HG02678 (cell line): ENCODE data around the gene SLC8B1.

Experiments used
- ATAC-seq: cut with Tn5 transposase; IDR thresholded peaks from one replicate; pipeline ENCODE4 v1.9.1; 2021; ENCODE audit warnings: mild to moderate bottlenecking, moderate library complexity; ENCODE audit not compliant: unreplicated experiment

The SLC8B1 gene

DNA sequence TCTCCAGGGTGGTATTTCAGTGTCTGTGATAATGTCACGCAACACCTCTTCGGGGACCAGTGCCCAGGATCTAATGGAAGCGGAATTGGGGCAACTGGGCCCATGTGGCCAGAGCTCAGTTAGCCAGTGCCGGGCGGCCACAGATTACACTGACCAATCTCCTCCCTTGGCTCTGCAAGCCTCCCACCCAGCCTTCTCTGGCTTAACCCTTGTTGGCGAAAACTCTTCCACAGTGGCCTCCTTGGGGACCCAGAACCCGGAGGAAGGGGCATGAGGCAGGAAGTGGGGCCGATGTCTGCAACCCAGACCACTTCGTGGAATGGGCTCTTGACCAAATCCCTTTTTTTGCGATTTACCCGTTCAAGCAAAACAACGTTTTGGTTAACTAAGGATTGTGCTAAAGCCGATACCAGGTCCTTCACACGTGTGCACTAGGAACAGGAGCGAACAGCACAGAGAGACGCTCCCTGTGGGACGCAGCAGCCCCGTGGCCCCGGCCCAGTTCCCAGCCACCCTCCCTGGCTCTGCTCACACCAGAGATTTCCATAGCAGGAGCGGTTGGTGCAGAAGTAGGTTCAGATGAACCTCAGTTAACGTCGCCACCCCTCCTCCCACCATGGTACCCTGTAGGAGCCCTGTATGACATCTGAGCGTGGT is 38.2 kb downstream of the SLC8B1 start:
- ATAC-seq = no peak

DNA sequence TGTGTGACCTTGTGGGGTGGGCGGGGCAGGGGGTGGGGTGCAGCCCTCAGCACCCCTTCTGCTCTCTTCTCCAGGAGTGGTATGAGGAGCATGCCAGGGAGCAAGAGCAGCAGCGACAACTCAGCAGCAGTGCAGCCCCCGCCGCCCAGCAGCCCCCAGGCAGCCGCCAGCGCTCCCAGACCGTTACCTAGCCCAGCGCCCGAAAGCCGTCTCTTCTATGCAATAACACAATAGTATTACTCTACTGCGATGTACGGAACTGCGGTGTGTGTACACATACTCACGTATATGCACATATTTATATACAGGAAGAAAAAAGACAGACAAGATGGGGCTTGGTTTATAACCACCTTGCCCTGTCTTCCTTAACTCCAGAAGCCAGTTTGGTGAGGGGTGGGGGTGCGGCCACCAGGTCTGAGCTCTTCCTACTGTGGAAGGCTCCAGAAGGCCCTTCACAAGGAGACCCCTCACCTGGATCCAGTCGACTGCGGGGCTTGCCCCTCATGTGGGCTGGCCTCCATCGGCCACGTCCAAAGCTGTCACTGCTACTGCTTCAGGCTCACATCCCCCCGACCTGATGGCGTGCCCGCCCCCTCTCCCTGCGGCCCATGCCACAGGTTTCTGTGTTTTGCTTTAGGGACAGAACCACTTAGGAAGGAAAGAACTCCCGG is 38.9 kb downstream of the SLC8B1 start:
- no peak for ATAC-seq

DNA sequence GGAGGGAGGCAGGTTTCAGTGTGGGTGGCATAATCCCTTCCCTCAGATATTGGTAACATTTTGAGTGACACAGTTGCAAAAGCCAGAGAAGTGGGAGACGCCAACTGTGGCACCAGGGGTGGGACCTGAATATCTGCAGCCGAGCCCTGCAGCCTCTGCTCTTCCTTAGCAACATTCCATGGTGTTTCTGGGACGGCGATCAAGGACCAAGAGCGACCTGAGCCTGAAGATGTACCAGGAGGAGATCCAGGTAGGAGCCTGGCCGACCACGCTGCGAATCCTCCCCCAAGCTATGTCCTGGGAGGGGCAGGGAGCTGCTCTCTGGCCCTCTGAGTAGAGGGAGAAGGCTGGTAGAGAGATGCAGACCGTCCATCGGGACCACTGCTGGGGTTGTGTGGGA is 41.8 kb downstream of the SLC8B1 start:
- ATAC-seq = no peak

DNA sequence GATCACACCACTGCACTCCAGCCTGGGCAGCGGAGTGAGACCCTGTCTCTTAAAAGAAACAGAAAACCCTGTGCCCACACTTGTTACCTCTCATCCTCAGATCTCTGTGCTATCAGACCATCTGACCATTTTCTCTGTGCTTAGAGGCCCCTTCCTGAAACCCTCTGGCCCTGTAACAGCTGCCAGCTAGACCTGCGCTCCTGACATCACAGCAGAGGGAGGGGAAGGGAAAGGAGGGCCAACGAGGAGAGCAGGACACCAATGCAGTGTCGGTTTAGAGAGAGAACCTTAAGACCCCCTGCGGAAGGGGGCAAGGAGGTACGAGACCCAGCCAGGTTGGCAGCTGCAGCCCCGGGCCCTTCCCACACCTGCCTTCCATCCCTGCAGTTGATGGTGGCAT is 42.4 kb downstream of the SLC8B1 start:
- ATAC-seq = no peak

DNA sequence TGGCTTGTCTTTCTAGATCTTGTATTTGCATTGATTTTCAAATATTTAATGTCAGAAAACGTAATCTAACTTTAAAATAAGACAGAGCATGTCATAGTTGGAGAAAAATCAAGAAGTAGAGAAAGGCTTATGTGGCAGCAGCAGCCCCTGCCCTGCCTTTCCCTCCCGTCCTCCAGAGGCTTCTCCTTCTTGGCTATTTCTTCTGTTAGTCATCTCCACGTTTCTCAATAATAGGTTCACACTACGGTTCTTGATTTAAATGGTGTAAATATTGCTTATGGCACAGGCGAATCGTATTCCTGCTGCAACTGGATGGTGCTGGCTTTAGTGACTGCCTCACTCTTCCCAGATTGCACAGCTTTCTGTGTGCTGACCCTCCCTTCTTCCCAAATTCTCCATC is 42.8 kb downstream of the SLC8B1 start:
- ATAC-seq = no peak

DNA sequence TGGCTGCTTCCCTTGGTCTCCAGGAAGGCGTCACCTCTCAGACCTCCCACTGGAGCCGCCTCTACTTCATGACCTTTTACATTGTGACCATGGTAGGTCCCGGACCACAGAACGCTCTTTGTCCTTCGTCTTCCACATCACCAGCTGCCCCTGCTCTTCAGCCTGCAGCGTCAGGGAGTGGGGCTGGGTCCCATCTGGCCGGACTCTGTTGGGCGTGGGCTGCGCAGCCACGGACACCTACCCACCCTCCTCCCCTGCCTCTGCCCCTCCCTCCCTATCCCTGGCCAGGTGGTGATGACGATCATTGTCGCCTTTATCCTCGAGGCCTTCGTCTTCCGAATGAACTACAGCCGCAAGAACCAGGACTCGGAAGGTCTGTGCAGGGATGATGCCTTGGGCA is 43.3 kb downstream of the SLC8B1 start:
- no peak for ATAC-seq

DNA sequence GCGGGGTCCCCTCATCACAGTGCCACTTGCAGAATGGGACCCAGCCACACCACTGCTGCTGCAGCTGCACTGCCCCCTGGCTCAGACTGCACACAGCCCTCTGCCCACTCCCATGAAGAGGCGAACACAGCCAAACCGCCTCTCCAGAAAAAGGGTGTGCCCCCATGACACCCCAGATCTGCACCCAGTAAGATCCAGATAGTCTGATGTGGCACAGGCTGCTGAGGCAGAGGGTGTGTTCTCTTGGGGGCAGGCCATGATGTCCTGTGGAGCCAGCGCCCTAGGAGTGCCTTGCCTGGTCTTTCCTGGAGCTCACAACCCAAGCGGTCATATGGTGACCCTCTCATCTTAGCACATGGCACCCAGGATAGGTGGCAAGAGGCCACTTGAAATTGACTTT is 44.4 kb downstream of the SLC8B1 start:
- ATAC-seq = no peak

DNA sequence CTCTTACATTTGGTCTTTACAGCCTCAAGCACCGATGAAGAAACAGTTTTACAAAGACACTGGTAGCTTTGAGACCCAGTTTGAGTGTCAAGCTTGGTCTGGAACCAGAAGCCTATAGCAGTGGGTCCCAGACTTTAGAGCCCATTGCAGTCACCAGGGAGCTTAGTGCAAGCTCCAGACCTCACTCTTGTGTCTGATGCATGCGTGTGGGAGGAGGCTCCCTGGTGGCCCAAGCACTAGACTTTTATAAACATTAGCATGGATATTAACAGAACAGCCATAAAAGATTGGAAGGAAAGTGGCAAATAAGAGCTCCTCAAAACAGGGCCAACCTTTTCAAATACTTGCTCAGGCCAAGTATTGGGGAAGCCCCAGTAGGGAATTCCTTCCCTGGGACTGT is 45.5 kb downstream of the SLC8B1 start:
- ATAC-seq = no peak

DNA sequence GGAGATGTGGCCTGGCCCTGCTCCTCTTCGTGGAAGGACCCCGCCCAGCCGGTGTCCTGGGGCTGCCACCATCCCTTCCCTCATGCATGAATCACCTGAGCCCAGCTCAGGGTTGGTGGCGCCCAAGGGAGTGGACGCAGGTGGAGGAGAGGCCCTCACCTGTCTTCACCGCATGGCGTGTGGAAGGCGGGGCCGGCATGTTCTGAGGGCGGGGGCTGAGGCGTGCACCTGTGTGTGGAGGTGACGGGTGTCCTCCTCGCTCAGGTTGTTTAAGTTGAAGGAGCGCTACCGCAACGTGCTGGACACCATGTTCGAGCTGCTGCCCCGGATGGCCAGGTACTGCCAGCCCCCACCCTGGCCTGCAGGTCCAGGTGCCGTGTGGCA is 47.0 kb downstream of the SLC8B1 start:
- ATAC-seq = no peak

DNA sequence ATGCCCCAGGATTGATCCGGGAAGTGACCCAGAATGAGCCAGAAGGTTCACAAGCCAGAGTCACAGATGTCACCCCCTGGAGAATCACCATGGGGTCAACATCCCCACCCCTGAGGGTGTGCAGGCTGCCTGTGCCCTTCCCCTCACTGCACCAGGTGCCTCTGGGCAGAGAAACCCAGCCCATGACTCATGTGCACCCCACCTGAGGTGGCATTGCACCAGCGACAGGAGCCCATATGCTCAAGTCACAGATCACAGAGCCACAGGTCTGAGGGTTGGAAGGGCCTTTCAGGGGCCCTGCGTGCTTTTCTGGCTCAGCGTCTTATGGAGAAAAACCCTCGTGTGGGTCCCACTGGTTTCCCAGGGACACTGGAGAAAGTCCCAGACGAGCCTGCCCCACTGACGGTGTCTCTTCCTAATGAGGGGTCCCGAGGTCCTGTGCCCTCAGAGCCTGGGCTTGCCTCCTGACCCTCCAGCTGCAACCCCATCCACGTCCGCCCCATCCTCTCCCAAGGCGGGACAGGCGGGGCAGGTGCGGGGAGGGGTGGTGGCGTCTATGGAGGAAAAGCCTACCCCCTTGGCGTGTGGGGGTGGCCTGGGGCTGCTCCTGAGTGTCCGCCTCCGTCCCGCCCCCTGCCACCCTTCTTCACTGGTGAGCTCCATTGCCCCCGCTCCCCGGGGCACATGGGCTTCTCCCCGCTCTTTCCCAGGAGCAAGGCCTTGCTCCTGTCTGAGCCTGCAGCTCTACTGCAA is 47.6 kb downstream of the SLC8B1 start:
- ATAC-seq = no peak

DNA sequence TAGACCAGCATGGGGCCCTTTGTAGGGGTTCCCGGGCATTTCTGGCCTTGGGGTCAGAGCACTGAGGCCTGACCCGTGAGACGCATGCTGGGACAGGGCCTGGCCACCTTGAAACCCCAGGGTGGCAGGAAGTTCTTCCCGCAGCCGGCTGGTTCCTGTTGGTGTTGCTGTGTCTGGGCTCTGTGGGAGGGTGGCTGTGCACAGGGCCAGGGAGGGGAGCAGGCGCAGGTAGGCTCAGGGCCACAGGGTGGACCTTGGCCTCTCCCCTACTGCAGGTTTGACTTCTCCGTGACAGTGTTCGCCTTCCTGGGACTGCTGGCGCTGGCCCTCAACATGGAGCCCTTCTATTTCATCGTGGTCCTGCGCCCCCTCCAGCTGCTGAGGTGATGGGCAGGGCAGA is 48.2 kb downstream of the SLC8B1 start:
- no peak for ATAC-seq

DNA sequence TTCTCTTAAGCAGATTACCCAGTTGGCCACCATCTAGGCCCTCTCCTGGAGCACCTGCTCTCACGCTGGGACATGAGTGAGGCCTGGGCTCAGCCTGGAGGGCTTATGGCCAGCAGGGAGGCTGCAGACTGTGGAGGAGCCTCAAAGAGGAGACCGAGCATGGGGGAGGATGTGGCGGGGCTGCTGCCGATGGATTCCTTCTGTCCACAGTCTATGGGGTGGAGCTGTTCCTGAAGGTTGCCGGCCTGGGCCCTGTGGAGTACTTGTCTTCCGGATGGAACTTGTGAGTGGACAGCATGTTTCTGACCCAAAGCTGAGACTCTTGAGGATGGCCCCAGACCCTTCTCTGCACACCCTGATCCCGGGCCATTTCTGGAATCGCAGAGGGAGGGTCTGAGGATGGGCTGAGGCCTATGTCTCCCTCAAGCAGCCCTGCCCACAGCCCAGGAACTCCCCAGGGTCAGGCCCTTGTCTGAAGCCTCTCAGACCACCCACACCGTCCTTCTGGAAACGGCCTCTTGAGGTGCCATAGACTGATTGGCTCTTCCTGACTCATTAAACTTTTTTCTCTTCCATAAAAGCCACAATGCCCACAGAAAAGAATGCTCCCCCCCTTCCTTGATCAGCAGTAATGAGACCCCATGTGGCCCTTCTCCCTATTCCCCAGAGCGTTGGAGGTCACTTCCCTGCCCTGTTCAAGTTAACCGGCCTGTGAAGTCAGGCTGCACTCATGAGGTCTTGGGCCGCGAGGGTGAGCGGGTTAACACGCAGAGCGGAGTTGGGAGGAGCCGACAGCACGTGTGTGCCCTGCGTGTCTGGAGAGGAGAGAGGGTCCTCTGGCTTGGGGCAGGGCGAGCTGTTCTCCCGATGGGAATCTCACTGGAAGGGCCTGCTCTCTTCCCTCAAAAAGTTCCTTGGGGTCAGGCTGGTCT is 49.0 kb downstream of the SLC8B1 start:
- no peak for ATAC-seq

DNA sequence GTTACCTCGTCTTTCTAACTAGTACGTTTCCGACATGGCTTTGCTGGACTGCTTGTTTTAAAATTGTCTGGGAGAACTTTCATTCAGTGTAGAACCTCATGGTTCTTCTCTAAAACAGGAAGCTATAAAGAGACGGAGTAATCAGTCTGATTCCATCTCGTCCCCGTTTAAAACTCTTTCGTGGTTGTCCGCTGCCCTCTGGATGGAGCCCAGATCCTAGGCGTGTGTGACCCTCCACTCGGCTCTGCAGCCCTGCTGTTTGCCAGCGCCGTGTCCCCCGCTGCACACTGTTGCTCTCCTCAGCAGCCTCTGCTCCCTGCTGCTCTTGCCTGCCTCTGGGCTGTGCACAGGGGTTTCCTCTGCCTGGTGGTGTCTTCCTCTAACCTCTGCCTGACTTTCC is 50.2 kb downstream of the SLC8B1 start:
- no peak for ATAC-seq

DNA sequence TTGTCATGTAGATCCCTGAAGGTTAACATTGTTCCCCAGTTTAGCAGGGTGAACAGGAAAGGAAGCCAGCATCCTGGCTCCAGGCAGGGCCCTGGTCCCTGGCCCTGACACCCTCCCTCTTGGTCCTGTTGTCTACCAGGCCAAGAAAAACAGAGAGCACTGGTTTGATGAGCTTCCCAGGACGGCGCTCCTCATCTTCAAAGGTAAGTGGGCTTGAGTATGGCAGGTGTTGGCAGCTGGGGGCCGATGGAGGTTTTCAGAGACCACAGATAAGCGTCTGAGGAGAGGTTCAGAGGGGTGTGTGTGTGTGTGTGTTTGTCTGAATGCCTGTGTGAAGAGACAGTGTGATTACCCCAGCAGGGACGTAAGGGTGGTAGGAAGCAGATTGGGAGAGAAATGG is 56.3 kb downstream of the SLC8B1 start:
- ATAC-seq = no peak

DNA sequence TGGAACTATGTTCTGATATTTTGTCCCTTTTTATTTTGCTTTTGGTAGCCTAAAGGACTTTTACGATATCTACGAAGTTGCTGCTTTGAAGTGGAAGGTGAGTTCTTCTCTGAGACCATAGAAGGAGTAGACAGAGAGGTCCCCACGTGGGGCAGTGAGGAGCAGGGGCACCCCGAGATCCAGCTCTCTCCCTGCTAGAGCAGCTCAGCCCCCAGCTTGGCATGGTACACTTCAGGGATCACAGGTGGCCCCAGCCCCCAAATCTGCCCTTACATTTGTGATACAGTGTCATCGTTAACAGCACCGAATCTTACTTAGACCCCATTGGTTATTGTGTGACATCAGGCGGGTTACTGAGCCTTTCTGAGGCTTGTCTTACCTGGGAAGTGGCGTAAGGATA is 56.8 kb downstream of the SLC8B1 start:
- ATAC-seq = no peak

DNA sequence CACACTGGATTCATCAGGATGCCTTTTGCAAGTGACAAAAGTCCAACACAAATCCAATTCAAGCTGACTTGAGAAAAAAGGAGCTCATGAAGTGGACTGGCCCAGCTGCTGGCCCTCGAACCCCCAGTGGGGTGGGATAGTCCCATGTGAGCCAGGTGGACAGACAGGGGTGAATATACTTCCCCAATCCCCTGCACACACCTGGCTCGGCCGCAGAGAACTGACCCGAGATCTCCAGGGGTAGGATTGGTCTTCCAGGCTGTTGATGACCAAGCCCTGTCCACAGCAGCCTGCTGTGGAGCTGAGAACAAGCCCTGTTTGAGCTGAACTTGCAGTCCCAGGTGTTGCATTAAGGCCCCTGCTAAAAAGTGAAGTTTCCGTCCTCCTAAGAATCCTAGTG is 57.4 kb downstream of the SLC8B1 start:
- no peak for ATAC-seq

DNA sequence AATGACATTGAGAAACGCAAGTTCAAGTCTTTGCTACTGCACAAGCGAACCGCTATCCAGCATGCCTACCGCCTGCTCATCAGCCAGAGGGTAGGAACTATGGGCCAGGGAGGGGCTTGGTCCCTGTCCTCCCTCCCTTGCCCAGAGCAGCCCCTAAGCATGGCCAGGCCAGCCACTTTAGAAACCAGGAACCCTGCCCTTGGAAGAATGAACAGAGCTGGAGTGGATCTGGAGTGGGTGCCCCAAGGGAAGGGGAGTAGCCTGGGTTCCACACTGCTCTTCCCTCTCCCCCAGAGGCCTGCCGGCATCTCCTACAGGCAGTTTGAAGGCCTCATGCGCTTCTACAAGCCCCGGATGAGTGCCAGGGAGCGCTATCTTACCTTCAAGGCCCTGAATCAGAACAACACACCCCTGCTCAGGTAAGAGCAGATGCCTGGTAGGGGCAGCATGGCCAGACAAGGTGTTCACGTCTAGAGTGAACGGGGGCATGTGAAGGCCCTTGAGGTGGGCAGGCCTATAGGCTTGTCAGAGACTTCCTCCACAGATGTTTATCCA is 57.9 kb downstream of the SLC8B1 start:
- no peak for ATAC-seq

DNA sequence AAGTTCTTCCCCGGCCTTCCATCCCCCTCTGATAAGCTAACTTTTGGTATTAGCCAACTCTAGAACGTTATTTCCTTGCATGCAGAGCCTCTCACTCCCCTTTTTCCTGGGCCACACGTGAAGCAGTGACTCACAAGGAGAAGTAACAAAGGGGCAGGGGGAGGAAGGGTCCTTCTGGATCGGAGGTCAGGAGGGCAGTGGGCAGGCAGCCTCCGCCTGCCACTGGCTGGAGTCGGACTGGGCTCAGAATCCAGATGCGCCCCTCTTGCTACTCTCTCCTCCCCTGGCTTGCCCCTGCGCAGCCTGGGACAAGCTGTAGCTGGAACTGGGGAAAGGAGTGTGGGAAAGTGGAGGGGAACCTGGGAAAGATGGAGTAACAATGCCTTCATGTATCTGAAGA is 58.6 kb downstream of the SLC8B1 start:
- ATAC-seq = no peak

DNA sequence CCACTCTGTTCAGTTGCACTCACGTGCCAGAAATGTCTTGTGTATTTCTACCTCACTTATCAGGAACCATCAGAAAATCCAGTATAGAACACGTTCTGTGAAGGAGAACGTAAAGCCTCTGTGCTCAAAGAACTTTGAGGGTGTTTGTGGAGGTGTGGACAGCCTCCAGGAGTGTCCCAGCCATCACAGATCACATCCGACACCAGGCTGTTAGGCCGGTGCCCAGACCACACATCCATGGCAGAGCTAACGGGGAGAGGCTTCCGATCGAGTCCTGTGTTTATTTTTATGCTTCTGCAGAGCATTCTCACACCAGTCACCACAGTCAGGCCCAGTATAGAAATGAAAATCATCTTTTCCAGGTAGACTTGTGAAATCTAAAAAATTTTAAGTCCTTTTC is 60.1 kb downstream of the SLC8B1 start:
- no peak for ATAC-seq

DNA sequence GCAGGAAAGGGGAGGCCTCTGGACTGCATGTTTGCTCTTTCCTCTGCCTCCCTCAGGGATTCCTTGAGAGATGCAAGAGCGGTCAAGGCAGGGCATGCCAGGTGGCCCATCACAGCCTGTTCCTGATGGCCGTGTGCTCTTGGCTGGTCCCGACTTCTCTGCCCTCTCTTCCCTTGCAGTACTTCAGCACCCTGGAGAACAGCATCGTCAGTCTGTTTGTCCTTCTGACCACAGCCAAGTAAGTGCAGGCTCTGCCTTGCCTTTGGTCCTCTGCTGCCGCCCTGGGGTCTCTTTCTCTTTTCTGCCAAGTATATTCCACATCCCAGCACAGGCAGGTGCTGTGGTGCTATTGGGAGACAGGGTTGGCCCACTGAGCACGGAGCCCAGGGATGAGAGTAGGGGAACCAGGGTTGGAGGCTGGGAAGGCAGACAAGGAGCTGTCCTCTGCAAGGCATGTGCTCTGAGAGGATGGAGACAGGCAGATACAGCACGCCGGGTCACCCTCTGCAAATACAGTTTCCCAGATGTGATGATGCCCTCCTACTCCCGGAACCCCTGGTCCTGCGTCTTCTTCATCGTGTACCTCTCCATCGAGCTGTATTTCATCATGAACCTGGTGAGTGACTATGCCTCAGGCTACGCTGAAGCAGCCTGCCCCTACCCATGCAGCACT is 61.7 kb downstream of the SLC8B1 start:
- ATAC-seq = no peak
